ENCODE measurements around the gene TENM4.

TENM4 gene

DNA sequence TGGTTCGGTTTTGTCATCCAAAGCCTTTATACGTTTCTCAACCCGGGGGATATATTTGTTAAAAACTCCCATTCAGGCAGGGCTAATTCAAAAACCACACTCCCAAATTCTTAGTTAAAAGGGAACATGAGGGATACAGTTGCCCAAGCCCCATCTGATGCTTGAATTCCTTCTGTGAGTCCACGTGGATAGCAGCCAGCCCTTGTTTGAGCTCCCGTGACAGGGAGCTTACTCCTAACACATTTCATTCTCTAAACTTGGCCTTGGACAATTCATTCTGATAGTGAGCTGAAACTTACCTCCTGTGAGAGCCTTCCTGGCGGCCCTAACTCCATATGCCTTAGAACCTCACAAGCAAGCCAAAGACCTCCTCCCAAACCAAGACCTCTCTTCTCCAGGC, 357.5 kb downstream of the TENM4 start:
- DNase-seq (ENCODE audit: extremely low read depth, low read depth): no peak
- TF ChIP-seq, protein P1, sequence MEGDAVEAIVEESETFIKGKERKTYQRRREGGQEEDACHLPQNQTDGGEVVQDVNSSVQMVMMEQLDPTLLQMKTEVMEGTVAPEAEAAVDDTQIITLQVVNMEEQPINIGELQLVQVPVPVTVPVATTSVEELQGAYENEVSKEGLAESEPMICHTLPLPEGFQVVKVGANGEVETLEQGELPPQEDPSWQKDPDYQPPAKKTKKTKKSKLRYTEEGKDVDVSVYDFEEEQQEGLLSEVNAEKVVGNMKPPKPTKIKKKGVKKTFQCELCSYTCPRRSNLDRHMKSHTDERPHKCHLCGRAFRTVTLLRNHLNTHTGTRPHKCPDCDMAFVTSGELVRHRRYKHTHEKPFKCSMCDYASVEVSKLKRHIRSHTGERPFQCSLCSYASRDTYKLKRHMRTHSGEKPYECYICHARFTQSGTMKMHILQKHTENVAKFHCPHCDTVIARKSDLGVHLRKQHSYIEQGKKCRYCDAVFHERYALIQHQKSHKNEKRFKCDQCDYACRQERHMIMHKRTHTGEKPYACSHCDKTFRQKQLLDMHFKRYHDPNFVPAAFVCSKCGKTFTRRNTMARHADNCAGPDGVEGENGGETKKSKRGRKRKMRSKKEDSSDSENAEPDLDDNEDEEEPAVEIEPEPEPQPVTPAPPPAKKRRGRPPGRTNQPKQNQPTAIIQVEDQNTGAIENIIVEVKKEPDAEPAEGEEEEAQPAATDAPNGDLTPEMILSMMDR (IDR thresholded peaks at IDR 0.05; ENCODE audit: low read depth, low read length): no peak

GRCh38 chr11:79082907-79083306, 357.9 kb downstream of the TENM4 start:
- TF ChIP-seq, protein P1 (IDR thresholded peaks at IDR 0.05; ENCODE audit: low read depth, low read length): no peak
- DNase-seq (ENCODE audit: extremely low read depth, low read depth): no peak

GRCh38 chr11:79082280-79082679, 358.6 kb downstream of the TENM4 start:
- TF ChIP-seq, protein P1 (IDR thresholded peaks at IDR 0.05; ENCODE audit: low read depth, low read length): no peak

GRCh38 chr11:79081471-79082031, 359.3 kb downstream of the TENM4 start:
- TF ChIP-seq, protein P1 (IDR thresholded peaks at IDR 0.05; ENCODE audit: low read depth, low read length): no peak
- DNase-seq (ENCODE audit: extremely low read depth, low read depth): no peak

More at GRCh38 chr11:79082280-79082679, 358.6 kb downstream of the TENM4 start:
- no peak for DNase-seq (ENCODE audit: extremely low read depth, low read depth)

DNA sequence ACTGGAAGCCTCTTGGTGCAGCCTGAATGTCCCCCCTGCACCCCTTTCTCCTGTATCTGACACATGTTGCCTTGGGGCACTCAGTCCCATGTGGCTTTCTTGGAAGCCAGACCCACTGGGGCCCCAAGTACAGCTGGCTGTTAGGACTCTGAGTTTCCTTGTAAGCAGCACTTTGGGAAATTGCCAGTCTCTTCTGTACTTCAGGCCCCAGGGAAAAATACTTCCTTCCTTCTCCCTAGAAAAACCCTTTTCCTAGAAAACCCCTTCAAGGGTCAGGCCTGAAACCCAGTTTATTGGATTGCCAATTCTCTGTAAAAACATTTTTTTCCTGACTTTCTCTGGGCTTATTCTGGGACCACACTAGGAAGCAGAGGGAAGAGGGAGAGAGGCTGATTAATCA, 360.3 kb downstream of the TENM4 start:
- DNase-seq (ENCODE audit: extremely low read depth, low read depth): no peak
- TF ChIP-seq, protein P1 (IDR thresholded peaks at IDR 0.05; ENCODE audit: low read depth, low read length): no peak

DNA sequence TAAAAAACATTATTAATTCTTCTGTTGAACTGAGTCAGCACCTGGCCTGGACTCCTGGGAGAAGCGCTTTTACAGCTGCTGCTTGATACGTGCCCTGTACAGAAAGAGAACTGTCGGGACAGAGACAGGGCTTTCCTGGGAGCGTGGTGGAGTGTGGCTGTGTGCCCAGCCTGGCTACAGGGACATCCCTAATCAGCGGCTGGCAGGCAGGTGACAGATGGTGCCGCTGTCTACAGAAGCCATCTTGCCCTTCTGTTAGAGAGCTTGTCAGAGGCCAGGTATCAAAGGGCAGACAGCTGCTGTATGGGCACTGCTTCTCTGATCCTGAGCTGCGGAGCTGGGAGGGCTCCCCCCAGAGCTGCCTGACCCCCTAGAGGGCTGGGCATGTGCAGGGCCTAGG, 361.8 kb downstream of the TENM4 start:
- no peak for DNase-seq (ENCODE audit: extremely low read depth, low read depth)

DNA sequence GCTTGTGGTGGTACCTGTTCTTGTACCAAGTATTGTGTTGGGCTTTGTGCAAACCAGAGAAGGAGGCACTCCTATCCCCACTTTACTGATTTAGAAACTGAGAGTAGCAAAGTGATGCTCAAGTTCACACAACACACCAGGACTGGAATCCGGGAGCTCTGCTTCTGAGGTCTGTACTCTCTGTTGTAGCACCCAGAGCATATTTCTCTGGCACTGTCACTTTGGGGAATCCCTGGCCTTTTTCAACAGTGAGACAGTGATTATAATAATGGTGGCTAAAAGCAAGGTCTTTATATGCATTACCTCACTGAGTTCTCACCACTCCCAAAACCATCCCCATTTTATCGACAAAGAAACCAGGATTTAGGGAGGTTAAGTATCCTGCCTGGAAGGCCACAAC, 362.4 kb downstream of the TENM4 start:
- TF ChIP-seq, protein P1 (IDR thresholded peaks at IDR 0.05; ENCODE audit: low read depth, low read length): no peak
- DNase-seq (ENCODE audit: extremely low read depth, low read depth): no peak

More for the DNA sequence above, 361.8 kb downstream of the TENM4 start:
- TF ChIP-seq, protein P1 (IDR thresholded peaks at IDR 0.05; ENCODE audit: low read depth, low read length): no peak

Data from AG09319 (cell line).